MV-4-11 (cell line): ENCODE results near the gene DENND1C.
"Not testable (repeated sequence)": the region's sequence is repeated elsewhere in the genome, so short reads cannot be mapped to it uniquely, and the experiment has no call there.

Experiments used
- DNase-seq: peaks from one replicate; lab custom pipeline; 2025; lab: John Stamatoyannopoulos, UW

The DENND1C gene

GRCh38 chr19:6455924-6456323 is 25.7 kb downstream of the DENND1C start:
- no peak for DNase-seq

- DNase-seq = no peak
Observed at GRCh38 chr19:6453951-6454565, 27.5 kb downstream of the DENND1C start.

- no peak for DNase-seq
Observed at GRCh38 chr19:6452899-6453298, 28.7 kb downstream of the DENND1C start.

- DNase-seq = no peak
Observed at GRCh38 chr19:6452223-6452614, 29.4 kb downstream of the DENND1C start.

DNA sequence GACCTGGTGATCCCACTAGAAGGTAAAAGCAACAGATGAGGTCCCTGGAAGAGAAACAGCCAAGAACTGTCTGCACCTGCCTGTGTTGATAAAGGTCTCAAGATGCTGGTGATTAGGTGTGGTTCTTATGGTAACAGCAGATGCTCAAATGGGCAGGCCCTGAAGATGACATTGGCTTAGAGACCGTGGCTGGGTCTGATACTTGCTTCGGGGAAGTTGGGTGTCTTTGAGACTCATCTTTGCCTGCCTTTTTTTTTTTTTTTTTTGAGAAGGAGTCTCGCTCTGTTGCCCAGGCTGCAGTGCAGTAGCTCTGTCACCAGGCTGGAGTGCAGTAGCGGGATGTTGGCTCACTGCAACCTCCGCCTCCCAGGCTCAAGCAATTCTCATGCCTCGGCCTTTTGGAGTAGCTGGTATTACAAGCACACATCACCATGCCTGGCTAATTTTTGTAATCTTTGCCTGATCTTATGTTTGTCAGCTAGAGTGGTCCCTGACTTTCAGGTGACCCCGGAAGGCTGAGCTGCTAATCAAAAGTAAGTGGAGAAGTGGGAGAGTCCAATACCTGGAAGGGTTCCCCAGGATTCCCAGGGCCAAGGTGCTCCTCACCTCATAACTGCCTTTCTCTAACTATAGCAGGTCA is 29.9 kb downstream of the DENND1C start:
- no peak for DNase-seq

GRCh38 chr19:6450166-6450565 is 31.4 kb downstream of the DENND1C start:
- DNase-seq = no peak

DNA sequence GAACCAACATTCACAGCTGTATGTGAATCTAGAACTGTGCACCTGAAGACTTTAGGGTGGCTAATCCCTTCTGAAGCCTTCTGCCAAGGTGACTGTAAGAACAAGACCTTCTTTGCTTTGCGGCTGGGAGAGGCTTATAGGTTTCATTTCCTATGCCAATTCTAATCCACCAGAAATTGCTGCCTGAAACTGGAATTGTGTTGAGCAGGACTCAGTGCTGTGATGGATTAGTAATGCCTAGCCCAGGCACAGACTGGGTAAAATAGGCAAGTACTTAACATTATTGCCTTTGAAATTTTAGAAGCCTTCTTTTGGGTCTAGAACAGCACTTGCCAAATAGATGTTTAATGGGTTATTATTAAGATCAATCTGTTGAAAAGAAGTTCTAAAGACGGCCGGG is 33.5 kb downstream of the DENND1C start:
- DNase-seq = no peak

- no peak for DNase-seq
Observed at GRCh38 chr19:6446452-6446851, 35.1 kb downstream of the DENND1C start.

GRCh38 chr19:6443986-6444385 is 37.6 kb downstream of the DENND1C start:
- DNase-seq = no peak

GRCh38 chr19:6442087-6442688 is 39.4 kb downstream of the DENND1C start:
- no peak for DNase-seq

- DNase-seq = no peak
Observed at GRCh38 chr19:6440905-6441304, 40.7 kb downstream of the DENND1C start.

DNA sequence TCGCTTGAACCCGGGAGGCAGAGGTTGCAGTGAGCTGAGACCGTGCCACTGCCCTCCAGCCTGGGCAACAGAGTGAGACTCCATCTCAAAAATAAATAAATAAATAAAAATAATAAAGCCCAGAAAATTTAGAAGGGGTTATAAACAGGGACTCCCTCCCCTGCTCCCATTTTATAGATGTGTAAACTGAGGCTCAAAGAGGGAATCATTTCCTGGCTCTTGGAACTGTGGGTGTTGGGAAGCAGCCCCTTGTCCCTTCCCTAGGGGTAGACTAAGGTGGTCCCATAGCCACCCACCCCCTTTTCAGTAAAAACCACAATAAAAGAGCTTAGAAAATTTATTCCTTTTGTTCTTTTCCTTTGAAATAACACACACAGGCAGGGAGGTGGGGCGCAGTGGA is 41.8 kb downstream of the DENND1C start:
- DNase-seq = no peak

DNA sequence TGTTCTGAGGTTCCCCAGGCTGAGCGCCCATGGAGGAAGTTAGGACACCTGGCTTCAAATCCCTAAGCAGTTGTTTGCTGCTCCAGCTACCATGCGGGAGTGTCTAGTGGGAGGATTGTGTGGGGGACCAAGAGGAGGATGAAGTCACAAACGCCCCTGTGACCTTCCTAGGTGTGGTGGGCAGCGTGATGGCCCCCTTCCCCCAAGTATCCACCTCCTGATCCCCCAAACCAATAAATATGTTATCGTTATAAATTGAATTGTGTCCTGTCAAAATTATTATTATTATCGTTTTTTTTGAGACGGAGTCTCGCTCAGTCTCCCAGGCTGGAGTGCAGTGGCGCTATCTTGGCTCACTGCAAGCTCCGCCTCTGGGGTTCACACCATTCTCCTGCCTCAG is 47.9 kb downstream of the DENND1C start, which contains the start of gene SLC25A41:
Gene SLC25A41 (minus strand): TSS at position 101 of the 400 bp plus-strand sequence. CDS start 70 bp downstream, at position 31.
- DNase-seq = no peak

DNA sequence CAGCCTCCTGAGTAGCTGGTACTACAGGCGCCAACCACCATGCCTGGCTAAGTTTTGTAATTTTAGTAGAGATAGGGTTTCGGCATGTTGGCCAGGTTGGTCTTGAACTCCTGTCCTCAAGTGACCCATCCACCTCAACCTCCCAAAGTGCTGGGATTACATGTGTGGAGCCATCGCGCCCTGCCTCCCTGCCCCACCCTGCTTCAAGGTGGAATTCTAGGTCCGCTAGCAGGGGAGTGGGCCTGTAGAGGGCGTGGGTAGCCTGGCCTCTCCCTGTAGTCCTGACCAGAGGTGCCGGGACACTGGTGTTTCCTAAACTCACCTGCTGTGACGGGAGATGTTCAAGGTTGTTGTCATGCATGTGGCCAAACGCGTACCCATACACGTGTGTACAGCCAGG is 48.4 kb downstream of the DENND1C start:
- DNase-seq = no peak

DNA sequence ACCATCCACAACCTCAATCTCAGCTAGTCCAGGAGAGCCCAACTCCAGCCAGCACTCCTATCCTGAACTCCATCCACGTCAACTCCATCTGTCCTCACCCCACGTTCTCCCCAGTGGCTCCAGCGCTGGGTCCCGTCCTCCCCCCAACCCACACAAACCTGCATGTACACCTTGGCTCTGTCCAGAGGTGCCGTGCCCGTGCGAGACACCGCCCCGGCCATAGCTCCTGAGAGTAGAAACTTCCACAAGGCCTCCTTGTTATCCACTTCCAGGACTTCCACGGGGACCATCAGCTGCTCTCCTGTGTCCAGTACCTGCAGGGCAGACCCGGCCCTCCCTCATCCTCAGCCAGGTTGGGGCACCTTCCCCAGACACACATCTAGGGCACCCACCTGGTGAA is 49.7 kb downstream of the DENND1C start:
- DNase-seq = no peak

GRCh38 chr19:6429419-6430221 is 52.0 kb downstream of the DENND1C start:
- peak; percentile 49 for DNase-seq

DNA sequence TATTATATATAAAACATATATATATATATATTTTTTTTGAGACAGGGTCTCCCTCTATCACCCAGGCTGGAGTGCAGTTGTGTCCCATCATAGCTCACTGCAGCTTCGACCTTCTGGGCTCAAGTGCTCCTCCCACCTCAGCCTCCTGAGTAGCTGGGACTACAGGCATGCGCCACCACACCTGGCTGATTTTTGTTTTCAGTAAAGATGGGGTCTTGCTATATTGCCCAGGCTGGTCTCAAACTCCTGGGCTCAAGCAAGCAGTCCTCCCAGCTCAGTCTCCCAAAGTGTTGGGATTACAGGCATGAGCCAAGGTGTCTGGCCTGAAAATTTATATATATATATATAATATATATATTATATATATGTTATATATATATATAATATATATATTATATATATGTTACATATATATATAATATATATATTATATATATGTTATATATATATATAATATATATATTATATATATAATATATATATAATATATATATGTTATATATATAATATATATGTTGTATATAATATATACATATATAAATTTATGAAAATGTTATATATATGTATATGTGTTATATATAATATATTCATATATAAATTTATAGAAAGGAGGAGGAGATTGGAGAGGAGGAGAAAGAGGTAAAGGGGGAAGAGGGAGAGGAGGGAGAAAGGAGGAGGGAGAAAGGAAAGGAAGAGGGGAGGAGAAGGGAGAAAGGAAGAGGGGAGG is 52.7 kb downstream of the DENND1C start:
- not testable (repeated sequence) for DNase-seq

GRCh38 chr19:6427131-6427530 is 54.5 kb downstream of the DENND1C start:
- no peak for DNase-seq

DNA sequence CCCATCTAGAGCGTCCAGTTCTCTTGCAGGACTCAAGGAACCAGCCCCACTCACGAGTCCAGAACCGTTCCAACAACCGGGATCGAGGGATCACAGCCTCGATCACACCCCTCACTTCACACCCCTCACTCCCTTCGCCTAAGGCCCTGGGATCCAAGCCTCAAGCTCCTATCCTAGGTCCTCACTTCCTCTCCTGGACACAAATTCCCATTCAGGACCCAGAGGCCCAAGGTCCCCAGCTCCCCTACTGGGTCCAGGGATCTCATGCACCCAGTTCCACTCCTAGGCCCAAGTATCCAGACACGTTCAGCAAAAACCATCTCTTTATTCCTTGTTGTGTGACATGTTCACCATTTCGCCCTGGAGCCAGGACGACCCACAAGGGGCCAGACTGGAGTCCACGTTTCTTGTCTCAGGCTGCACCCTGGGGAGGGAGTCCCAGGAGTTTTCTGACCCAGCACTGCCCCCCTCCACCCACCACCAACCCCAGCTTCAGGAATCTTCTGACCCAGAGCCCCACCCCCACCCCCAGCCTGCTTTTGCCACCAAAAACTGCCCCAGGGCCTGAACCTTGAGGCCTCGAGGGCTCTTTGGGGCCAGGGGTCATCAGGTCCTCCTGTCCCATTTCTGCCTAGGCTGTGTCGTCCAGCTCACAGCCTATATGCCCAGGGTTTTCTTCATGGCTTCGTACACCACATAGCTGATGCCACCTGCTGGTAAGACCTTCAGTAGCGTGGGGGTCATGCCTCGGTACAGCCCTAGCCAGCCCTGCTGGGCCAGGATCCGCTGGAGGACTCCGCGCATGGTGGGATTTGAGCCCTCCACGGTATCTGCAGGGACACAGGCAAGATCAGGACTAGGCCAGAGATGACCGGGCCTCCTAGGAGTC is 55.6 kb downstream of the DENND1C start:
- DNase-seq = peak; percentile 53

GRCh38 chr19:6424939-6425731 is 56.5 kb downstream of the DENND1C start:
- peak; percentile 100 for DNase-seq
